Measurements from ENCODE around the gene RBM3.

The RBM3 gene

DNA sequence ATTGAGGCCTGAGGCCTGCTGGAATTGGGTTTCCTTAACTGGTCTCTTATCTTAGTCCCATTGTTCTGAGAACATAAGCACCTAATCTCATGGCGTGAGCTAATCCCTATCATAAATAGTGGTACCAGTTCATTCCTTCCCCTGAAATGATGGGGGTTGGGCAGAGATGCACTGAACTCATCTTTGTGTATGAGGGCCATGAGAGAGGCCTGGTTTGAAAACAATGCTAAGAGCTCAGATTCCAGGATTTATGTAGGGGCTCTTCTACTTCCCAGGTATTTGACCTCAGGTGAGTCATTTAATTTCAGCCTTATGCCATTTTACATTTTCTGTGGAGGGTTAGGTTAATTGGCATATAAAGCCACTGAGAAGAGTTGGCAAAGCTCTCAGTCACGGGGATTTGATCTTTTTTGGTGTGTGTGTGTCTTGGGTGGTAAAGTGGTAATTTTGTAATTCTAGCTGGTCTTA lies 4.4 kb downstream of the RBM3 start:
- no peak for DNase-seq

DNA sequence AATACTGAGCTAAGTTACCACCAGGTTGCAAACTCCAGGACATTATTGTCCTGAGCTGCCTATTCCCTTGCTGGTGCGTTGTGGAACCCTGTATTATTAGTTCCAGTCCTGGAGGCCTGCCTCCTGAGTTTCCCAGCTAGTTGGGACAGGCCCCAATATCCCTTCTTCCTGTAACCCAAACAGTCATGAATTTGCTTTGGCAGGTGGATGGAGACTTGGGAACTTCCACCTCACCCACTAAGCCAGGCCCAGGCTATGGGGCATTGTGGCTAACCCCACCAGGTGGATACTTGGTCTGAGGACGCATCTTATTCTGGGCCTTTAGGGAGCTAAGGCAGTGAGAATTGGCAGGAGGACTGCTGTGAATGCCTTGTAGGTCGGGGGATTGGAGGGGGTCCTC lies 5.0 kb downstream of the RBM3 start:
- DNase-seq, result no peak

DNA sequence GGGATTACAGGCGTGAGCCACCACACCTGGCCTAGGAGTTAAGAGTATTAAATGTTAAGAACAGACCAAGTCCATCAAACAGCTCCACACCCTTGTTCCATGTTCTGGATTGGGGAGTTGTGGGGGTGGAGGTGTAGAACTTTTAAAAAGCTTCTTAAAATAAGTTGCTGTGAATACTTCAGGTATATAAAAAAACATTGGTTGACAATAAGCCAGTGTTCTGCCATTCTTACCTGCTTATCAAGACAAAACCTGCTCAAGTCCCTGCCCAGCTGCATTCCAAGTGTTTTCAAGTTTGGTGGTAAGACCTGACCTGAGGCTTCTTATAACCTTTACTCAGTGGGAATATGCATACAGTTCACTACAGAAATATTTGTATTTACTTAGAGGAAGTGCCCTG lies 6.4 kb downstream of the RBM3 start:
- DNase-seq, result no peak

DNA sequence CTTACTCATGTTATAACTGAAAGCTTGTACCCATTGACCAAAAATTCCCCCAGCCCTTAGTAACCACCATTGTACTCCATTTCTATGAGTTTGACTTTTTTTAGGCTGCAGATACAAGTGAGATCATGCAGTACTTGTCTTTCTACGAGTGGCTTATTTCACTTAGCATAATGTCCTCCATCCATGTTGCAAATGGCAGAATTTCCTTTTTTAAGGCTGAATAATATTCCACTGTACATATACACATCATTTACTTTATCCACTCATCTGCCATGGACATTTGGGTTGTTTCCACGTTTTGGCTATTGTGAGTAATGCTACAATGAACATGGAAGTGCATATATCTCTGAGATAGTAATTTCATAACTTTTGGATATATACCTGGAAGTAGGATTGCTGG lies 10.4 kb downstream of the RBM3 start:
- no peak for DNase-seq

DNA sequence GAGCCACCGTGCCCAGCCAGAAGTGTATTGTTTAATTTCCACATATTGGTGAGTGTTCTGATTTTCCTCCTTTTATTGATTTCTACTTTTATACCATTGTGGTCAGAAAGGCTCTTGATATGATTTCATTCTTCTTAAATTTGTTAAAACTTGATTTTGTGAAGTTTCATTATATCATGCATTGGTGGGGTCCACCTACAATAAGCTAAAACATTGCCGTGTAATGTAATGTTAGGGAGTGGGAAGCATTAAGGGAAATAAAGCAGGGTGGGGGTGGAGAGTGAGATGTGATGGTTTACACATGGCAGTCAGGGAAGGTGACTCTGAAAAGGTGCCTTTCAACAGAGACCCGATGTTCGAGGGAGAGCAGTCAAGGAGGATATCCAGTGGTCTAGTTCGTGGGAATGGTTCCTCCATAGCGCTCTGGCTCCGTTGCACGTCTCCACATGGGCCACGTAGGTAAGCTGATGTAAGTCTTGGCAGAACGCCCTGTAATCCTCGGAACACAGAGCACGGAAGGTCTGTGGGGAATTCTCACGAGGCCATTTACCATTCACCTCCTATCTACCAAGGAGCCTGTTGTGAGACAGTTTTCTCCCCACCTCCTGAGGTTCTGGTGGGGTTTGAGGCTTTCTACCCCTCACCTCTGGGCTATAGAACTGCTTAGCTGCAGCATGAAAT lies 15.3 kb downstream of the RBM3 start:
- DNase-seq, result no peak

DNA sequence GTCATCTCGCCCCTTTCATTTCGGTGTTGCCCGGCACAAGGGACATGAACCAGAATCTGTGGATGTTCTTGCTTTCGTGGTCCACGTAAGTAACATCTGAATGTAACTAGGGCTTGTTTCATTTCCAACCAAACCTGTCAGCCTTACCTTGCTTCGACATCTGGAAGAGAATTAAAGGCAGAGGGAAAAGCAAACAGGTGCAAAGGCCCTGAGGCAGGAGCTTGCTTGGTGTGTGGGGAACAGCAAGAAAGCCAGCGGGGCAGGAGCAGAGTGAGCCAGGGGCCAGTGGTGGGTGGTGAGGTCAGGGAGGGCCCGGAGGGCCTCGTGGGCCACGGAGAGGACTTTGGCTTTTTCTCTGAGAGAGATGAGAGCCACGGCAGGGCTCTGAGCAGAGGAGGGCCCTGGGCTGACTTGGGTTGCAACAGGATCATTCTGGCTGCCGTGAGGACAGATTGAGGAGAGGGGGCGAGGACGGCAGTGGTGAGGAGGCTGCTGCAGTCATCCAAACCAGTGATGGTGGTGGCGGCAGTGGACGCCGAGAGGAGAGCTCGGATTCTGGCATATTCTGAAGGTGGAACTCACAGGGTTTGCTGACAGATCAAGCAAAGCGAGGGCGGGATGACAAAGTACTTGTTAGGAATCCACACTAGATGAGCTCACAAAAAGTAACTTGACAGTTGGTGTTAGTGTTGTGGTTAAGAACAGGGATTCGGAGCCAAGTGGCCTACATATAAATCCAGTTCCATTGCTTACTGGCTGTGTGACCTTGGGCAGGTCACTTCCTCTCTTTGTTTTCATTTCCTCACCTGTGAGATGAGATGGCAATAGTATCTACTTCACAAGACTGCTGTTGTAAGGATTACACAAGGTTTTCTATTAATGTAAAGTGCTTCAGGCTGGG lies 16.2 kb downstream of the RBM3 start:
- no peak for DNase-seq

DNA sequence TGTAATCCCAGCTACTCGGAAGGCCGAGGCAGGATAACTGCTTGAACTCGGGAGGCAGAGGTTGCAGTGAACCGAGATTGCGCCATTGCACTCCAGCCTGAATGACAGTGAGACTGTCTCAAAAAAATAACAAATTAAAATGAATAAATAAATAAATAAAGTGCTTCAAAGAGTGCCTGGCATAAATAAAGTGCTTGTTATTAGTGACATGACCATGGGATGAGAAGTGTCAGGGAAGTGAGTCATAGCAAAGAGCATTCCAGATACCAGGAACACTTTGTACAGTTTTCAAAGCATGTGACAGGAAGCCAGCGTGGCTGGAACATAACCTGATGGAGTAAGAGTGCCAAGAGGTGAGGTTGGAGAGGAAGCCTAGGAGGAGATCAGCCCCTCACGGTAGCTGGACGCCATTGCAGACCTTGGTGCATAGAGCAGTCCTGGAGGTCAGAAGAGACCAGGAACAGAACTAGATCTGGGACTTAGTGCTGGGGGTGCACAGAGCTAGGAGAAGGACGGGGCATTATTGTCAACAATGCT lies 17.0 kb downstream of the RBM3 start:
- no peak for DNase-seq

DNA sequence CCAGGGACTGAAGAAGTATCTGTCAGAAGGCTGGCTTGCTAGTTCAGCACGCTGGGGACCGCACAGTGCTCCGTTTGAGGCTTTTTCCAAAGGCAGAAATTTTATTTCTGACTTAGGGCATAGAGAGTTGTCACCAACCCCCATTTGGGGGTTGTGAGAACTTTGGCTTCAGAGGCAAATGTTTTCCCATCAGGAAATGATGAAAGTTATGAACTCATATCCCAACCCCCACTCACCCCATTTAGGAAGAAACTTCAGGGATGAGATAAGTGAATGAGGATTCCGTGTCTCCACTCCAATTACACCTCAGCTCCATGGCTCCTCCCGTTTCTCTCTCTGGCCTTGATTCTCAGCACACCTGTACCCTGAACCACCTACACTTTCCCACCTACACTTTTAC lies 18.7 kb downstream of the RBM3 start:
- DNase-seq, result no peak

DNA sequence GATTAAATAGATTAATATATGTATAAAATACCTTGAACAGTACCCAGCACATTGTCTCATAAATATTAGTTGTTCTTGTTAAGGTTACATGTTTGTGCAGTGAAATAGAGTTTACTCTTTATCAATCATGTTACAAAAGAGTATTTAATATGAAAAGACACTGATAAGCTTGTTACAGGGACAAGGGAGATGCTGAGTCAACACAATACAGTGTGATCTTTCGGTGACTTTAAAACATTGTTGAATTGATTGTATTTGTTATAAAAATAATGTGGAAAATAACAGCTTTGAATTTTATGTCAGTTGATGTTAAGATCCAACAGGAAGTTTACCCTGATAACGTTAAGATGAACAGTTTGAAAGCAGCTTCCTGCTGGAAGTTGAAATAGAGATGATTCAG lies 21.6 kb downstream of the RBM3 start:
- DNase-seq, result no peak

DNA sequence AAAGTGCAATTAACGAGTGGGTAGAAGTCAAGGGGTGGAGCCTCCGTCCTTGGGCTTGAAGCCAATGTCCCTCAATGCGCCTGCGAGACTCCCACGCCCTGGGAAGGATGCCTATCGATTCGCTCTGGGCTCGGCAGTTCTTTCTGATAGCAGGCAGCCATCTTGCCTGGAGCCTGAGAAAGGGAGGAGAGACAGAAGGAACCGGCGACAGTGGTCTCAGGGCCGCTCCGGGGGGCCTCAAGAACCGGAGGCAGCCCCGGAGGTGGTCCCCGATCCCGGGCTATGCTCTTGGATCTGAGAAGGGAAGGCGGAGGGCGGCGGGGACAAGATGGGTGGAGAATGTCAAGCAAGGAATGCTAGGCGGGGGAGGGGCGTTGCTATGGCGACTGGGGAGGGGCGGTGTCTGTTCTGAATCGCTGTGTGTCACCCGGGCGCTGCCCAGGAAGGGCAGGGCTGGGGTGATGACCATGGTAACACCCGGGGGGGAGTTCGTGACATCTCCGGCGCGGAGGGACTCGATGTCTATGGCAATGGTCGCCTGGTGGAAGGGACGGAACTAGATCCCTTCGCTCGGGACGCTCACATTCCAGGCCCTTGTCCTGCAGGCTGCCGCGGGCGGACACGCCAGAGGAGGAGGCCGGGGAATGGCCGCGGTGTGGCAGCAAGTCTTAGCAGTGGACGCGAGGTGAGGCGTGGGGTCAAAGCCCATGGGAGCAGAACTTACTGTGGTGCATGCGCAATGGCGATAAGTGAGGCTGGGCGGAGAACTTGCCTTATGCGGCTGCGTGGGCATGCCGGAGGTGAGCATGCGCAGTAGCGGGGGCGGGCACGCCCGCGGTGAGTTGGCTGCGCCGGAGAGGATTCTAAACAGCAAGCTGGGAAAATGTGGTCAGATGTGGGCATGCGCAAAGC lies 23.3 kb downstream of the RBM3 start, which contains the start of gene WDR13:
Gene WDR13 (plus strand): TSS at position 140 of the 912 bp plus-strand sequence. CDS start 505 bp downstream, at position 645.
- DNase-seq, result peak; percentile 93

DNA sequence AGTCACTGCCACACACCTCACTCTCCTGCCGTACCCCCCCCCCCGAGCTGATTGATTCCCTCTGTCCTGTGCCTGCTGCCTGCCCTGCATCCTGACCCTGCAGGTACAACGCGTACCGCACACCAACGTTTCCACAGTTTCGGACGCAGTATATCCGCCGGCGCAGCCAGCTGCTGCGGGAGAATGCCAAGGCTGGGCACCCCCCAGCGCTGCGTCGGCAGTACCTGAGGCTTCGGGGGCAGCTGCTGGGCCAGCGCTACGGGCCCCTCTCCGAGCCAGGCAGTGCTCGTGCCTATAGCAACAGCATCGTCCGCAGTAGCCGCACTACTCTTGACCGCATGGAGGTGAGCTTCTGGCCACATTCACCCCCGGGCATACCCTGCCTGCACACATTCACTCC lies 24.3 kb downstream of the RBM3 start:
- no peak for DNase-seq

DNA sequence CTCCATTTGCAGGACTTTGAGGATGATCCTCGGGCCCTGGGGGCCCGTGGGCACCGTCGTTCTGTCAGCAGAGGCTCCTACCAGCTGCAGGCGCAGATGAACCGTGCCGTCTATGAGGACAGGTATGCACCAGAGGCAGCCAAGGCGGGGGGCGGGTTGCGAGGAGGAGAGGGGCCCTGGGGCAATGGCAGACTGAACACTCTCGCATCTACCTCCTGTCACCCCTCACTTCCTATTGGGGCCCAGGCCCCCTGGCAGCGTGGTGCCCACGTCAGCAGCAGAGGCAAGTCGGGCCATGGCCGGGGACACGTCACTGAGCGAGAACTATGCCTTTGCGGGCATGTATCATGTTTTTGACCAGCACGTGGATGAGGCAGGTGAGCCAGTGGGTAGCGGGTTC lies 25.1 kb downstream of the RBM3 start:
- no peak for DNase-seq

DNA sequence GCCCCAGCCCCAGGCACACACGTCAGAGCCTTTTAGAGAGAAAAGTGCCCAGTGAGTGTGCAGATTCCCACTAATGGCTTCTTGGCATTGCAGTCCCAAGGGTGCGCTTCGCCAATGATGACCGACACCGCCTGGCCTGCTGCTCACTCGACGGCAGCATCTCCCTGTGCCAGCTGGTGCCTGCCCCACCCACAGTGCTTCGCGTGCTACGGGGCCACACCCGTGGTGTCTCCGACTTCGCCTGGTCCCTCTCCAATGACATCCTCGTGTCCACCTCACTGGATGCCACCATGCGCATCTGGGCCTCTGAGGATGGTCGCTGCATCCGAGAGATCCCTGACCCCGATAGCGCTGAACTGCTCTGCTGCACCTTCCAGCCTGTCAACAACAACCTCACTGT lies 25.9 kb downstream of the RBM3 start:
- DNase-seq, result no peak

DNA sequence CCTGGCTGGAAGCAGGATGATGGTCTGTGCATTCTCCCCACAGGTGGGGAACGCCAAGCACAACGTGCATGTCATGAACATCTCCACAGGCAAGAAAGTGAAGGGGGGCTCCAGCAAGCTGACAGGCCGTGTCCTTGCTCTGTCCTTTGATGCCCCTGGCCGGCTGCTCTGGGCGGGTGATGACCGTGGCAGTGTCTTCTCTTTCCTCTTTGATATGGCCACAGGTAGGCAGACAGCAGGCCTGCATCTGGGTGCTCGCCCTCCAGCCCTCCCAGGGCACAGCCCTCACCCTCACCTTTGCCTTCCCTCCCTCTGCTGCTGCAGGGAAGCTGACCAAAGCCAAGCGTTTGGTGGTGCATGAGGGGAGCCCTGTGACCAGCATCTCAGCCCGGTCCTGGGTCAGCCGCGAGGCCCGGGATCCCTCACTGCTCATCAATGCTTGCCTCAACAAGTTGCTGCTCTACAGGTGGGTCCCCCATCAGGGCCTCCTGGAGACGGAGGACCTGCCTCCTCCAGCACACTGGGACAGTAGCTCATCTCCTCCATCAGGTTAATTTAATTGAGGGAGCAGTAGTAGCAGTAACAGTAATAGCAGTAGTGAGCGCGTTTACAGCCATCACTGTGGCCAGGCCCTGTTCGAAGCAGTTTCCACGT lies 27.6 kb downstream of the RBM3 start:
- no peak for DNase-seq

DNA sequence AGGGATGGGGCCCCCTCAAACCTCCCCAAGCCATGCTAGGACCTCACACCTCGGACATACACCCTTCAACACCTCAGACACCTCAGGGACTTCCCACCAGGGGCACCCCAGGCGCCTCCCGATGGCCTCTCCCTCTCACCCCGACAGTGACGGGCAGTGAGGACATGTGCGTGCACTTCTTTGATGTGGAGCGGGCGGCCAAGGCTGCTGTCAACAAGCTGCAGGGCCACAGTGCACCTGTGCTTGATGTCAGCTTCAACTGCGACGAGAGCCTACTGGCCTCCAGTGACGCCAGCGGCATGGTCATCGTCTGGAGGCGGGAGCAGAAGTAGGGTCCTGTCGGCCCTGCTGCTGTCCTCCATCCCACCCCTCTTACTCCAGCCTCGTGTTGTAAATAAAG lies 30.4 kb downstream of the RBM3 start:
- no peak for DNase-seq

DNA sequence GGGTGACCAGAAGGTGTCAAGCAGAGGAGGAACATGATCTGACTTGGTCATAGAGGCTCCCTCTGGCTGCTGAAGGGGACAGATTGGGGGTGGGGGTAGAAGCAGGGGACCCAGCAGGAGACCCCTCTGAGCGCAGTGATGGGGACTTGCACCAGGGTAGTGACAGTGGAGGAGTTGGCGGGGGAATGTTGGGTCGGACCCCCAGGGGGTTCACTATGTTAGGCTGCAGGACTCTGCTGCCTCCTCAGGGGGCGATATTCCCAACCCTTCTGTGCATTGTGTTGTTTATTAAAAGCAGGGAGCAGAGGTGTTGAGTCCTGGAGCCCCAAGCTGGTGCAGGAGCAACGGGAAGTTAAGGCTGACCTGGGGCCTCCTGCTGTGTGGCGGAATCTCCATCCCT lies 31.8 kb downstream of the RBM3 start:
- DNase-seq, result no peak

DNA sequence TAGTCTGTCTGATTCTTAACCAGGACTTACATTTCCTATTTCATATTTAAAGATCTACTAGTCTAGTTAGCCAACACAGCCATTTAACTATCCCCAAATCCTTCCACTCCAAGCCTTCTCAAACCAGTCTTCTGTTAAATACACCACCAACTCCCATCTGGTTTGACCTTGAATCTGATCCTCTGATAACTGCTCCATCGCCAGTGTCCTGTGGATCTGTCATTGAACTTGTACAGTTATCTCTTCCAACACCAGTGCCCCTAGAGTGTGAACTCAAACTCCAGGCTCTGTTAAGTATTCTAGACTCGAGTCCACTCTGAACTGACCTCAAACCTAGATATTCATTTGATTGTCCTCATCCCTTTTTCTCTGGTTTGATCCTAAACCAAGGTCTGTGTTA lies 37.4 kb downstream of the RBM3 start:
- no peak for DNase-seq

DNA sequence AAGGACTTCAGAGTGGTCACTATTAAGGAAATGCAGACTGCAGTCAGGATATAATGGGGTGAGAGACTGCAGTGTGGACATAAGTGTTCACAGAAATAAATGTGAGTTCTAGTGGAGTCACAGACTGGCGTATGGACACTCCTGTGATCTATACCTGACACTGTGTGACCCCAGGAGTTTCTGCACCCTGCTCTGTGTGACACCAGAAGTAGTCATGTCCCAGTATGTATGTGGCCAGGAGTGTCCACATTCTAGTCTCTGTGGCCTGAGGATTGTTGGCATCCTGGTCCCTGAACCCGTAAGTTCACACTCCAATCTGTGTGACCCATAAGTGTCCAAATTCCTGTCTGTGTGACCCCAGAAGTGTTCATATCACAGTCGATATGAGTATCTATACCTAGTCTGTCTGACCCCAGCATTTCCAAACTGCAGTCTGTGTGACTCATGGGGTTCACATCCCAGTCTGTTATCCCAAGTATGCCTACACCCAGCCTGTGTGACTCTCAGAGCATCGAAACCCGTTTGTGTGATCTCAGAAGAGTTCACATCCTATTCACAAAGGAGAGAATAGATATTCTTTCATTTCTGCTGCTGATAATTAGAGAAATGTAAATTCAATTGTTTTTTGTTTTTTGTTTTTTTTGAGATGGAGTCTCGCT lies 39.3 kb downstream of the RBM3 start:
- DNase-seq, result no peak

DNA sequence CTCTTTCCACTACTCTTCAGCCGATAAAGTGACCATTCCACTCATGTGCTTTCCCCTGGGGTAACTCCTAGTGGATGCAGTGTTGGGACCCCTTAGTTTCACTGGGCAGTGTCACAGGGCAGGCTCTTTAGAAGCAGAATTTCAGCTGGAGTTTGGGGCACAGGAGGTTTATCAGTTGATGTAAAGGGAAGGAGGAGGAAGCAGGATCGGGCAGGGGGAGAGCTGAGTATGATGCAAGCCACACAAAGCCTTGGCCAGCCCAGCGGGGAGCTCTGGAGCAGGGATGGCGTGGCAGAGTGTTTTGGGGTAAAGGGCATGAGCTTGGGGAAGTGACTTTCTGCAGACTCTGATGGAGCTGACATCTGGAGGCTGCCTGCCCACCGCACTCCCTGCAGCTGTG lies 42.3 kb downstream of the RBM3 start:
- DNase-seq, result no peak

DNA sequence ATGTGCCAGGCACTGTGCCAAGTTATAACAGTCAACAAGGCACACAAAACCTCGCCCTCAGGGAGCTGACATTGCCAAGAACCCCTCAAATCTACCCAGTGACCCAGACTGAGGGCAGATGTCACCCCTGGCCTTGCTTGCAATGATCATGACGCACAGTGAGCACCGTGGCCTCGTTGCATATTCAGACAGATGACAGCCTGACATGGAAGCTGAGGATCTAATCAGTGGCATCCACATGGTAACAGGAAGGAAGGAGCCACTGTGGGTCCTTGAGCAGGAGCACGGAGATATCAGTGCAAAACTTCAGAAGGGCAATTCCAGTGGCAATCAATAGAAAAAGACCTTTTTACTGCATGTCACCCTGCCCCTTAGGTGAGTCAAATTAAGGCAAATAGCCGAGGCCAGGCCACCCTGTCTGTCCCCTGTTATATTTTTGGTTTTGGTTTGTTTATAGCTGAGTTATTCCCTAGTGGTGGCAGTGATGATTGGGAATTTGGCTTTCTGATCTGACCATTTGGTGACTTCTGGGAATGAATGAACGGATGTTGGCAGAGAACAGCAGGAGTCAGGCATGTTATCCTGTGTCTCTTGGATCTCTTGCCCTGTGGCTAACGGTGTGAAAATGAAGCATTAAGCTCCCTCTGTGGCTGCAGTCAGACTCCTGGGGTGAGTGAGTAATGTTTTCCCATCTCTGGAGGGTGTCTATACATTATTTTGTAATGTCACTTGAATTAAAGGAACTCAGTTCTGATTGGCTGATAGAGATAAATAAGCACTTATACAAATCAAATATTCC lies 43.5 kb downstream of the RBM3 start:
- DNase-seq, result no peak
